B cell (primary cell): ENCODE results near the gene DAG1. TPM values are rescaled to one million over a fixed set of nuclear protein-coding genes. Genes with fewer than 3 reads are reported as not detected.

Experiments used
- ATAC-seq: fragments of 200-7000 bp; cut with Tn5 transposase; one replicate; pipeline ENCODE4 v1.10.0; 2021; ENCODE audit warnings: low read depth, mild to moderate bottlenecking, moderate number of reproducible peaks, moderate library complexity
- CTCF ChIA-PET: fragments of 350-600 bp; sonication (Branson Sonifier 250); formaldehyde crosslinking; loops from one replicate; lab custom pipeline; 2021; ENCODE audit warnings: antibody characterized with exemption, inconsistent platforms; lab: Charles Lee
- POLR2A ChIA-PET: fragments of 350-600 bp; sonication (Branson Sonifier 250); formaldehyde crosslinking; loops from one replicate; lab custom pipeline; 2021; ENCODE audit warnings: antibody characterized with exemption; lab: Charles Lee
- DNase-seq: peaks from one replicate; pipeline ENCODE4 v3.0.0; 2013
- H2AFZ ChIP-seq: 2 replicates; pipeline ENCODE4 v1.6.1; 2012; ENCODE audit warnings: mild to moderate bottlenecking, low read depth, low read length; ENCODE audit not compliant: insufficient read depth, poor library complexity, severe bottlenecking
- H3K27ac ChIP-seq, 2 donors: 1 replicate in 1 of 2; 2 replicates in 1 of 2; pipeline ENCODE4 v1.5.1; 2012 to 2013; ENCODE audit warnings: low read length in 2 of 2, mild to moderate bottlenecking in 2 of 2, moderate library complexity in 1 of 2
- H3K27me3 ChIP-seq, 4 experiments: fragments of 200-600 bp in 1 of 4; sonication (generic) in 1 of 4; replicated peaks in 1 of 4; 1 replicate in 2 of 4; 2 replicates in 2 of 4; pipeline versions ENCODE4 v1.6.1 to v1.7.0; 2013 to 2016; ENCODE audit warnings: low read length in 3 of 4, mild to moderate bottlenecking in 2 of 4, mixed read lengths in 1 of 4, moderate library complexity in 1 of 4; ENCODE audit not compliant: insufficient read depth in 4 of 4, control insufficient read depth in 3 of 4; ENCODE audit errors: control extremely low read depth in 1 of 4
- H3K36me3 ChIP-seq, 2 experiments: replicated peaks in 1 of 2; 1 replicate in 1 of 2; 2 replicates in 1 of 2; pipeline versions ENCODE4 v1.6.1 to v1.7.1; 2013; ENCODE audit warnings: low read length in 1 of 2; ENCODE audit not compliant: insufficient read depth in 2 of 2, control insufficient read depth in 1 of 2; ENCODE audit errors: control extremely low read depth in 1 of 2, extremely low read depth in 1 of 2
- H3K4me1 ChIP-seq, 2 donors: fragments of 200-600 bp in 1 of 2; sonication (generic) in 1 of 2; 1 replicate in 1 of 2; 2 replicates in 1 of 2; pipeline versions ENCODE4 v1.5.1 to v1.6.1; 2013 to 2017; ENCODE audit warnings: low read length in 2 of 2; ENCODE audit not compliant: control insufficient read depth in 2 of 2, insufficient read depth in 2 of 2
- H3K4me2 ChIP-seq: replicated peaks from 2 replicates; pipeline ENCODE3; 2012; ENCODE audit warnings: mild to moderate bottlenecking, low read depth, low read length; ENCODE audit not compliant: poor library complexity, severe bottlenecking
- H3K4me3 ChIP-seq, 5 experiments: fragments of 200-600 bp in 1 of 5; sonication (generic) in 1 of 5; 1 replicate in 3 of 5; 2 replicates in 2 of 5; pipeline versions ENCODE4 v1.5.1 to v1.7.0; 2011 to 2016; ENCODE audit warnings: low read length in 4 of 5, mild to moderate bottlenecking in 4 of 5, low read depth in 2 of 5, control low read depth in 1 of 5, moderate library complexity in 1 of 5; ENCODE audit not compliant: insufficient read depth in 1 of 5; ENCODE audit errors: control extremely low read depth in 1 of 5, extremely low read depth in 1 of 5
- H3K79me2 ChIP-seq: fragments of 200-600 bp; sonication (generic); one replicate; pipeline ENCODE4 v1.6.0; 2016; ENCODE audit warnings: low read length; ENCODE audit not compliant: control insufficient read depth, insufficient read depth
- H3K9ac ChIP-seq: fragments of 200-600 bp; sonication (generic); 2 replicates; pipeline ENCODE4 v1.6.1; 2017; ENCODE audit warnings: mild to moderate bottlenecking, low read length, moderate library complexity
- H3K9me3 ChIP-seq, 3 donors: one replicate each; pipeline versions ENCODE4 v1.6.1 to v1.7.1; 2013; ENCODE audit warnings: low read length in 2 of 3; ENCODE audit not compliant: control insufficient read depth in 2 of 3, insufficient read depth in 1 of 3; ENCODE audit errors: control extremely low read depth in 1 of 3
- H4K20me1 ChIP-seq: 2 replicates; pipeline ENCODE4 v1.6.0; 2012; ENCODE audit warnings: mild to moderate bottlenecking, low read length; ENCODE audit not compliant: insufficient read depth, control insufficient read depth, poor library complexity, severe bottlenecking
- H3K27ac Mint-ChIP-seq: one replicate; pipeline ENCODE4 v1.8.0; 2021; ENCODE audit warnings: mixed read lengths
- H3K27me3 Mint-ChIP-seq: one replicate; pipeline ENCODE4 v1.8.0; 2021; ENCODE audit warnings: mixed read lengths
- H3K4me1 Mint-ChIP-seq: one replicate; pipeline ENCODE4 v1.8.0; 2021; ENCODE audit warnings: mixed read lengths
- H3K4me3 Mint-ChIP-seq: one replicate; pipeline ENCODE4 v1.8.0; 2021; ENCODE audit warnings: mixed read lengths
- H3K9me3 Mint-ChIP-seq: one replicate; pipeline ENCODE4 v1.8.0; 2022; ENCODE audit warnings: mixed read lengths; ENCODE audit not compliant: insufficient read depth
- EZH2 ChIP-seq: IDR thresholded peaks from 2 replicates; pipeline ENCODE4 v1.6.1; 2012; ENCODE audit warnings: borderline replicate concordance, low read depth, mild to moderate bottlenecking, moderate library complexity, low read length; ENCODE audit not compliant: insufficient read depth, poor library complexity, severe bottlenecking
- WGBS: methylation state at CpG from one replicate; pipeline ENCODE4 v1.1.5; 2013; ENCODE audit warnings: missing lambda C conversion rate; ENCODE audit not compliant: insufficient coverage; 5-methylcytosine and 5-hydroxymethylcytosine counted together
- intact Hi-C: fragments of 100-400 bp; cut with micrococcal nuclease; formaldehyde crosslinking; loops from one replicate; pipeline ENCODE4 v1.10.0; 2022
- polyA plus RNA-seq: library from polyadenylated mRNA; depleted of rRNA; stranded (reverse); fragments of >200 nt; gene quantifications from 2 replicates; pipeline ENCODE4 v1.2.3, GENCODE V29; 2012
- total RNA-seq, 2 donors: library from RNA; stranded (reverse); fragments of 120-200 nt in 1 of 2; gene quantifications; 1 replicate in 1 of 2; 2 replicates in 1 of 2; pipeline versions ENCODE4 v1.2.3 to v1.2.4, GENCODE V29; 2013 to 2022
- TF ChIP-seq, protein P1 (sequence below): fragments of 200-600 bp; IDR thresholded peaks from one replicate; pipeline ENCODE4 v1.8.0; 2022; ENCODE audit warnings: antibody characterized with exemption, mild to moderate bottlenecking

The DAG1 gene
- total and polyA plus RNA-seq, 2 donors (not counting 1 experiment from before 2014, with no cell fraction given): 9.6 to 27.2 TPM

DNA sequence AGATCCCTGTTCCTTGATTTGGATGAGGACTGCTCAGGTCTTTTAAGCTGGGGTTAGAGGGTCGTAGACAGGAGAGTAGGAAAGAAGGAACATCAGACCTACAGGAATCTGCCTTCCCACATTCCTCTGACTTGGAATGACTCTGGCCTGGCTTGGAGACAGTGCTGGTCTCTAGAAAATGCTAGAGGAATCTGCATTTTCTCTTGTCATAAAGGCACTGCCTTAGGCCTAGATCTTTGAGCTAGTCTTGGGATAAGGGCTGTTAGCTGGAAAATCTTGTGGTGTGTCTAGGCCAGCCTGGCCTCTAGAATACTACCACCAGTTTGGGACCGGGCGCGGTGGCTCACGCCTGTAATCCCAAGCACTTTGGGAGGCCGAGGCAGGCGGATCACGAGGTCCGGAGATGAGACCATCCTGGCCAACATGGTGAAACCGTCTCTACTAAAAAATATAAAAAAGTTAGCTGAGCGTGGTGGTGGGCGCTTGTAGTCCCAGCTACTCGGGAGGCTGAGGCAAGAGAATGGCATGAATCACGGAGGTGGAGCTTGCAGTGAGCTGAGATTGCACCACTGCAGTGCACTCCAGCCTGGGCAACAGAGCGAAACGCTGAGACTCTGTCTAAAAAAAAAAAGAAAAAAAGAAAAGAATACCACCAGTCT, 66.9 kb downstream of the DAG1 start:
- Histone ChIP-seq H3K4me3 (no peak overlapping the region), H3K9ac (no peak overlapping the region), H2AFZ (no peak overlapping the region), H3K4me1 (peaks cover 0 to 6% of the 10 kb centered on the region in 2 donors), H4K20me1 (no peaks in the 10 kb centered on the region), H3K9me3 (no peaks in the 10 kb centered on the region), H3K79me2 (no peaks in the 10 kb centered on the region), H3K4me2 (no peak overlapping the region), H3K27me3 (no peaks in the 10 kb centered on the region), H3K27ac (no peak overlapping the region), H3K36me3 (peaks cover 0 to 12% of the 10 kb centered on the region in 2 experiments)
- no peak overlapping the region for H3K4me3 Mint-ChIP-seq
- CTCF ChIA-PET: interaction anchor here (0.7 to 7.0 kb wide), 4 partner anchors 9 to 302 kb away, joined by 3 to 161 read pairs (median 4); no protein-coding TSS in a partner anchor
- TF ChIP-seq, protein P1, sequence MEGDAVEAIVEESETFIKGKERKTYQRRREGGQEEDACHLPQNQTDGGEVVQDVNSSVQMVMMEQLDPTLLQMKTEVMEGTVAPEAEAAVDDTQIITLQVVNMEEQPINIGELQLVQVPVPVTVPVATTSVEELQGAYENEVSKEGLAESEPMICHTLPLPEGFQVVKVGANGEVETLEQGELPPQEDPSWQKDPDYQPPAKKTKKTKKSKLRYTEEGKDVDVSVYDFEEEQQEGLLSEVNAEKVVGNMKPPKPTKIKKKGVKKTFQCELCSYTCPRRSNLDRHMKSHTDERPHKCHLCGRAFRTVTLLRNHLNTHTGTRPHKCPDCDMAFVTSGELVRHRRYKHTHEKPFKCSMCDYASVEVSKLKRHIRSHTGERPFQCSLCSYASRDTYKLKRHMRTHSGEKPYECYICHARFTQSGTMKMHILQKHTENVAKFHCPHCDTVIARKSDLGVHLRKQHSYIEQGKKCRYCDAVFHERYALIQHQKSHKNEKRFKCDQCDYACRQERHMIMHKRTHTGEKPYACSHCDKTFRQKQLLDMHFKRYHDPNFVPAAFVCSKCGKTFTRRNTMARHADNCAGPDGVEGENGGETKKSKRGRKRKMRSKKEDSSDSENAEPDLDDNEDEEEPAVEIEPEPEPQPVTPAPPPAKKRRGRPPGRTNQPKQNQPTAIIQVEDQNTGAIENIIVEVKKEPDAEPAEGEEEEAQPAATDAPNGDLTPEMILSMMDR: no peak
- no peak for TF ChIP-seq EZH2
- intact Hi-C loops: no loop called here
- H3K27ac Mint-ChIP-seq: no peak overlapping the region
- no peaks in the 10 kb centered on the region for H3K9me3 Mint-ChIP-seq
- DNase-seq: no peak
- ATAC-seq: no peak
- H3K4me1 Mint-ChIP-seq: peaks cover 7% of the 10 kb centered on the region
- WGBS: 96% methylated on average over 14 of the region's 16 CpGs
- POLR2A ChIA-PET: interaction anchor here (0.7 kb wide), 1 partner anchor 1950 kb away, joined by 3 read pairs; no protein-coding TSS in a partner anchor
- H3K27me3 Mint-ChIP-seq: no peaks in the 10 kb centered on the region
